Bone marrow (tissue), 2 donors: ENCODE data around the gene SIPA1L3.

ENCODE experiments used
- DNase-seq, 2 donors: peaks; one replicate each; lab custom pipeline; 2025; lab: John Stamatoyannopoulos, UW

The SIPA1L3 gene

GRCh38 chr19:37948362-37948761 lies 41.4 kb downstream of the SIPA1L3 start:
- DNase-seq, result no peak

DNA sequence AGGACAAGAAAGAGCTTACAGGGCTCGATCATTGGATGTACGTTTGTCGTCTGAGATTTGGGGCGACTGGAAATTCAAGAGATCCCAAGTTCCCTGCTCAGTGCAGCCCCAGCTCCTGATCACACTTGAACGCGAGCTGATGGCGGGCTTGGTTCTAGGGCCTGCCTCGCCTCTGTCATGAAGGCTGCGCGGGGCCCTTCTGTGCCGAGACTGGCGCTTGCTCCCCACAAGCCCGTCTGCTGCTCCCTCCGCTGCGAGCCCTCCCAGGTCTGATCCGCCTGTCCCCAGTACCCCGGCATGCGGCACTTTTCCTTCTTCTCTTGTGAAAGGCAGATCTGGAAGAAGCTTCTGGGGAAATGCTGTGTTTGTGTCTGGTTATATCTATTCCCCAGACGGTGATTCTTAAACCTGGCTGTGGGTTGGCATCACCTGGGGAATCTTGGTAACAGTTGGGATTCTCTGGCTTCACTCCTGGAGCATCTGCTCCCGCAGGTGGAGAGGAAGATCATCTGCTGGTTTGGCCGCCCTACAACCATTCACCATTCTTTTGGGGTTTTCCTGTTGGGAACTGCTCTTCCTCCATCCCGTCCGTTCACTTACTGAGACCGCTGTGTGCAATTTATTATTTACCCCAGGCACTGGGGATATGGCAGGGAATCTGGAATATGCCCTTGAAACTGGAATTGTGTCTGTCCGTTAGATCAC lies 43.6 kb downstream of the SIPA1L3 start:
- DNase-seq, result no peak

GRCh38 chr19:37951816-37952210 lies 44.8 kb downstream of the SIPA1L3 start:
- DNase-seq, result no peak

DNA sequence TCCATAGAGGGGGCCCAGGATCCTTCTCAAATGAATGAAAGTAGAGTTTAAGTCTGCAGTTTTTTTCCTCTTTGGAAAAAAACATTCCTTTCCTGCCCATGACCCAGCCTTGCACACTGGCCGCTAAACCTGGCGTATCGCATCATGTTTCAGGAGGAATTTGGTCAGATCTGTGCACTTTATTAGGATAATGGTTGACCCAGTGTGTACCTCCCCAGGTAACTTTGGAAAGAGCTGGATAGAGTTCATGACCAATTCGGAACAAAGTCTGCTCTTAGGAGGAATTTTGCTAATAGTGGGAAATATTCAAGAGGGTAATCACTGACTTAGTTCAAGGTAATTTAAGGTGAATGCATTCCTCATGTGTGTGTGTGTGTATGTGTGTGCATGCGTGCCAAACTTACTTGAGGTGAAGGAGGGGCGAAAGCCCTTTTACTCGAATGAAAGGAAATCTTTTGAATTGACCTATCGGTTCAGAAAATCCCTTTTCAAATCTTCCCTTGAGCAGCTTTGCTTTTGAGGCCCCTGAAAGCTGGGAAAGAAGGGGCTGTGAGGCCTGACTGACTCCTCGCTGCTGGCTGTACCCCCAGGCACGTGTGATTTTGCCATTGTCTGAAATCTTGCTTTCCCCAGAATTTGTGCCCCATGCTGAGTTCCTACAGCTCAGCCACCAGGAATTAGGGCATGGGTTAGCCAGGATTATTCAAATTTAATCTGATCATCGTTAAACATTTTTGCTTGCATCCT lies 46.3 kb downstream of the SIPA1L3 start:
- no peak for DNase-seq

GRCh38 chr19:37953918-37954303 lies 46.9 kb downstream of the SIPA1L3 start:
- DNase-seq, result no peak

DNA sequence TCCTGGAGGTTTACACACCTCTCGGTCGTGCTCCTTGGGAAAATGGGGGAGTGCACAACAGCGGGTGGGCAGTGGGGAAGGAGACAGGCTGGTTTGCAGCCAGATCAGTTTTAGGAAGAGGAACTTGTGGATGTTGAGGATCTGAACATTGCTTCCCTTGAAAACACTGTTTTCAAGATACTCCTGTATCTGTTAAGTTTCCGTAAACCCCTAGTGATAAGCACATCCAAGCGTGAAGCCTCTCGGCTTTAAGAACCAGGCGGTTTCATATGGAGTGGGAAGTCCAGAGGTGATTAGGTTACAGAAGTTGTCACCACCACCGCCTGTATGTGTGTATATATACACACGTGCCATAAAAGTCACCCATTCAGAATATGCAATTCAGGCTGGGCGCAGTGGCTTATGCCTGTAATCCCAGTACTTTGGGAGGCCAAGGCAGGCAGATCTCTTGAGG lies 47.4 kb downstream of the SIPA1L3 start:
- DNase-seq, result no peak

DNA sequence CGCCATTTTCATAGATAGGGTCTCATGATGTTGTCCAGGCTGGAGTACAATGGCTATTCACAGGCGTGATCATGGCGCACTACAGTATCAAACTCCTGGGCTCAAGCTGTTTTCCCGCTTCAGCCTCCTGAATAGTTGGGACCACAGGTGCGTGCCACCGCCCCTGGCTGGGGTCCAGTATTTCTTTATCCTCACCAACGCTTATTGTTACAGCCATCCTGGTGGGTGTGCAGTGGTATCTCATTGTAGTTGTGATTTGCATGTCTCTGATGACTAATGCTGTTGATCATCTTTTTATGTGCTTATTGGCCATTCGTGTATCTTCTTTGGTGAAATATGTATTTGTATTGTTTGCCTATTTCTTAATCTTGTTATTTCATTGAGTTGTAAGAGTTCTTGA lies 49.0 kb downstream of the SIPA1L3 start:
- no peak for DNase-seq

DNA sequence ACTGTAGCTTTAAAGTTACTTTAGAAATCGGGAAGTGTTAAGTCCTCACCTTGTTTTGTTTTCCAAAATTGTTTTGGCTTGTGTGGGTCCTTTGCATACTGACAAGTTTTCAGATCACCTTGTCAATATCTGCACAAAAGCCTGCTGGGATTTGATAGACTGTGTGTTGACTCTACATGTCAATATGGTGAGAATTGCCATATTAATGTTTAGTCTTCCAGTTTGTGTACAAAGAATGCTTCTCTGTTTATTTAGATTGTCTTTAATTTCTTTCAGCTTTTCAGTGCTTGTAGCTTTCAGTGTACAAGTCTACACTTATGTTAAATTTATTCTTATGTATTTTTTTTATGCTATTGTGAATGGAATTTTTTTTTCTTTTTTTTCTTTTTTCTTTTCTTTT lies 50.2 kb downstream of the SIPA1L3 start:
- no peak for DNase-seq

- DNase-seq, result no peak
Measured at GRCh38 chr19:37959665-37960114, 52.7 kb downstream of the SIPA1L3 start.

DNA sequence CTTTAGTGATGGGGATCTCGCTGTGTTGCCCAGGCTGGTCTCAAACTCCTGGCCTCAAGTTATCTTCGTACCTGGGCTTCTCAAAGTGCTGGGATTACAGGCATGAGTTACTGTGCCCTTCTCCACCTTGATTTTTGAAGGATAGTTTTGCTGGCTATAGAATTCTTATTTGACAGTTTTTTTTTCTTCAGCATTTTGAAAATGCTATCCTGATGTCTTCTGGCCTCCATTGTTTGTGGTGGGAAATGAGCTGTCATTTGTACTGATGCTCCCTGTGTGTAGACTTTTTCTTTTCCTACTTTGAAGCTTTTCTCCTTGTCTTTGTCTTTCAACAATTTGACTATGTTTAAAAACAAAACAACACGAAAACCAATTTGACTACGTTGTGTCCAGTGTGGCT lies 54.2 kb downstream of the SIPA1L3 start:
- no peak for DNase-seq

GRCh38 chr19:37963190-37963936 lies 56.4 kb downstream of the SIPA1L3 start:
- DNase-seq, result no peak

DNA sequence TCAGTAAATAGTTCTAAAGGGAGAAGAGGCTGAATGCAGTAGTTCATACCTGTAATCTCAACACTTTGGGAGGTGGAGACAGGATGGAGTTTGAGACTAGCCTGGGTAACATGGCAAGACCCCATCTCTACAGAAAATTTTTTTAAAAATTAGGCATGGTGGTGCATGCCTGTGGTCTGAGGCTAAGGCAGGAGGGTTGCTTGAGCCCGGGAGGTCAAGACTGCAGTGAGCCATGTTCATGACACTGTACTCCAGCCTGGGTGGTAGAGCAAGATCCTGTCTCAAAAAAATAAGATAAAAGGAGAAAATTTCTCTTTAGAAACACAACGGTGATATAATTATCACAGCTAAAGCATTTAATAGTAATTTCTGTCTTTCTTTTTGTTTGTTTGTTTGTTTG lies 57.1 kb downstream of the SIPA1L3 start:
- no peak for DNase-seq

GRCh38 chr19:37966211-37966661 lies 59.2 kb downstream of the SIPA1L3 start:
- DNase-seq, result no peak

DNA sequence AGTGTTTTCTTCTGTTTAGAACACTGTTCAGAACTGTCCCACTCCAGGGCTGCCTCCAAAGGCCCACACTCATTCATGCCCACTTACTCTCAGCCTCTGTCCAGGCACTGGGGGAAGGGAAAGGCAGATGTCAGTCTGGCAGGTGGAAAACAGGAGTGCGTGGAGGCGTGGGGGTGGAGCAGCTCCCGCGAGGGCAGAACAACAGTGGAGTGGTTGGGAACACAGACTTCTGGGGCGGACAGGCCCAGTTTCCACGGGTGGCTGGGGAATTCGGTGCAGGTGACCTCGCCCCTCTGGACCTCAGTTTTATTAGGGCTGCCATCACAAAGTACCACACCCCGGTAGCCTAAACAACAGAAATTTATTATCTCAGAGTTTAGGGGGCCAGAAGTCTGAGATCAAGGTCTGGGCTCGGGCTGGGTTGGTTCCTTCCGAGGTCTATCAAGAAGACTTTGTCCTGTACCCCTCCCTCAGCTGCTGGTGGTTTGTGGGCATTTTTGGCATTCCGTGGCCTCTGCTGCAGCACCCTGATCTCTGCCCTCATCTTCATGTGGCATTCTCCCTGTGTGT lies 59.7 kb downstream of the SIPA1L3 start:
- no peak for DNase-seq

- DNase-seq, result no peak
Measured at GRCh38 chr19:37969695-37970094, 62.7 kb downstream of the SIPA1L3 start.

GRCh38 chr19:37970699-37971098 lies 63.7 kb downstream of the SIPA1L3 start:
- DNase-seq, result no peak

GRCh38 chr19:37972803-37973202 lies 65.8 kb downstream of the SIPA1L3 start:
- DNase-seq, result no peak

DNA sequence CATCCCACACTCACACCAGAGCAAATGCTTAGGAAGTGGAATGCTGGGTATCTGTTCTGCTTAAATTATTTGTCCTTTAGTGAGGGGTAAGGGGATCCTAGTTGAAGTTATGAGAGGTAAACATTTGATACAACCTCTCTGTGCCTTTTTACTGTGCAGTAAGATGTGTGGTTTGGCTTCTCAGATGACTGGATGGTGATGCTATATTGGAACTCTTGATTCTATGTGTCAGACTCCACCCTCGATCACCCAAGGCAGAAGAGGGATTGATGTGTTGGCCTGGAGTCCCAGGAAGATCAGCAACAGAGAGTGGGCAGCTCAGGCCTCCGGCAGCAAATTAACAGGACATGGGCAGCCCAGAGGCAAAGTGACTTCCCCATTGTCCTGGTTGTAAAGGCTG lies 66.7 kb downstream of the SIPA1L3 start:
- no peak for DNase-seq

DNA sequence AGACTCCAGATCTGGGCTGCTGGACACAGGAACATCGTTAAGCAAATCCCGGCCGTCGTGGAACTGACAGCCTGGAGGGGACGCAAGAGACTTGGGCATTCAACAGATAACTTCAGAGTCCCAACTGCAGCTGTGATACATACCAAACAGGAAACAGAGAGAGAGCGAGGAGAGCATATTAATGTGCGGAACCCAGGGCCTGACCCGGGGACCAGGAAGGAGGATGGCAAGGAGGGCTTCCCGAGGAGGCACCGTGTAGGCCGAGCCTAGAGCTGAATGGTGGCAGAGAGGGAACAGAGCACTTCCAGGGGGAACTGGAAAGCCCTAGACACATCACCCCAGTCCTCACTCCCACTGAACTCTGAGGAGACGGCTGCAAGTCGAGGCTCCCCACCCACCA lies 68.1 kb downstream of the SIPA1L3 start:
- DNase-seq, result no peak

- no peak for DNase-seq
Measured at GRCh38 chr19:37975596-37976515, 68.8 kb downstream of the SIPA1L3 start.

- no peak for DNase-seq
Measured at GRCh38 chr19:37977391-37977790, 70.4 kb downstream of the SIPA1L3 start.
